Transverse colon (tissue), 4 donors: ENCODE data around the gene NMUR2. TPM values are rescaled to one million over a fixed set of nuclear protein-coding genes. Genes with fewer than 3 reads are reported as not detected.

ENCODE experiments used
- DNase-seq: peaks from one replicate; pipeline ENCODE4 v3.0.0-alpha.2; 2019
- H3K27ac ChIP-seq, 4 donors: fragments of 200-600 bp; sonication (generic); 2 replicates each; pipeline ENCODE4 v1.5.1; 2016 to 2018; ENCODE audit warnings: inconsistent platforms in 4 of 4
- H3K27me3 ChIP-seq: fragments of 200-600 bp; sonication (generic); 2 replicates; pipeline ENCODE4 v1.5.1; 2017; ENCODE audit warnings: inconsistent platforms
- H3K36me3 ChIP-seq, 4 donors: fragments of 200-600 bp; sonication (generic); 2 replicates each; pipeline ENCODE4 v1.5.1; 2017 to 2019; ENCODE audit warnings: inconsistent platforms in 4 of 4
- H3K4me1 ChIP-seq, 4 donors: fragments of 200-600 bp; sonication (generic); 2 replicates each; pipeline ENCODE4 v1.5.1; 2017 to 2020; ENCODE audit warnings: inconsistent platforms in 4 of 4
- H3K4me3 ChIP-seq, 4 donors: fragments of 200-600 bp; sonication (generic); 1 replicate in 1 of 4; 2 replicates in 3 of 4; pipeline versions ENCODE4 v1.5.1 to v1.6.1; 2017 to 2019; ENCODE audit warnings: inconsistent platforms in 4 of 4
- H3K9me3 ChIP-seq, 2 donors: fragments of 200-600 bp; sonication (generic); 2 replicates each; pipeline ENCODE4 v1.5.1; 2017 to 2019; ENCODE audit warnings: inconsistent platforms in 2 of 2
- EP300 ChIP-seq: sonication (generic); formaldehyde crosslinking; IDR thresholded peaks from one replicate; pipeline ENCODE4 v1.6.1; 2017; ENCODE audit warnings: antibody characterized with exemption, low read depth
- POLR2A ChIP-seq: fragments of 450-650 bp; IDR thresholded peaks from one replicate; pipeline ENCODE4 v1.6.1; 2016; ENCODE audit warnings: antibody characterized with exemption, mild to moderate bottlenecking, moderate library complexity
- POLR2AphosphoS5 ChIP-seq, 3 donors: sonication (generic); formaldehyde crosslinking; IDR thresholded peaks; one replicate each; pipeline ENCODE4 v1.6.1; 2016; ENCODE audit warnings: antibody characterized with exemption in 3 of 3
- WGBS, 2 donors: methylation state at CpG; one replicate each; pipeline ENCODE4 v1.1.5; 2018; ENCODE audit warnings: low coverage in 1 of 2; 5-methylcytosine and 5-hydroxymethylcytosine counted together
- in situ Hi-C, 4 donors: fragments of 200-750 bp; cut with MboI; loops; one replicate each; pipeline versions ENCODE4 v1.15.0 to v1.15.1; 2017; ENCODE audit warnings: low sequenced_read_pairs in 3 of 4, low pct_ligation_motif_present in 1 of 4, low pct_unique_long_range_greater_than_20kb in 1 of 4
- intact Hi-C: fragments of 100-400 bp; cut with DNase I; formaldehyde crosslinking; loops from one replicate; pipeline ENCODE4 v1.15.1; 2023; ENCODE audit warnings: low total_unique reads
- total RNA-seq, 4 donors: library from RNA; depleted of rRNA; stranded (reverse); fragments of >200 nt; gene quantifications; one replicate each; pipeline ENCODE4 v1.1.0, GENCODE V29; 2016
- TF ChIP-seq, protein P1 (sequence below), 5 experiments: fragments of 200-600 bp in 3 of 5; fragments of 450-650 bp in 2 of 5; sonication (generic) in 3 of 5; IDR thresholded peaks; 1 replicate in 2 of 5; 2 replicates in 3 of 5; pipeline ENCODE4 v1.5.1; 2016 to 2017; ENCODE audit warnings: antibody characterized with exemption in 5 of 5, inconsistent platforms in 3 of 5, mild to moderate bottlenecking in 2 of 5, moderate library complexity in 1 of 5

Gene NMUR2
- total RNA-seq, 4 donors from 2014 or later: not detected

DNA sequence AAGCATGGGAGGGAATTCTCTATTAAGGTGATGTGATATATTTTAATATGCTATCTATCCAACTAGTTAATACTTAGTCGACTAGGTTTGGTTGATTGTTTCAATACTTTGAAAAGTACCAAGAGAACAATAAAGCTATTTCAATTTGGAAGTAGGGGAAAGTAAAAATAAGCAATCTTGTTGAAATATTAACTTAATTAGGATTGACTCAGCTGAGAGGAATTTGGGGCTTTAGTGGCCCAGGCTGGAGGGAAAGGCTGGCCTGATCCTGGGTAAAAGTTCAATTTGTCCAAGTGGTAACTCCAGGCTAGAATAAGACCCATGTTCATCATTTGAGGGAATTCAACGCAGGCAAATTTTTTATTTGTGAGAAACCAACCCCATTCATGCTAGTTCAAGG, 48.6 kb downstream of the NMUR2 start:
- Histone ChIP-seq H3K27ac (no peak overlapping the region), H3K36me3 (no peaks in the 10 kb centered on the region), H3K4me1 (no peaks in the 10 kb centered on the region), H3K27me3 (no peaks in the 10 kb centered on the region), H3K9me3 (no peaks in the 10 kb centered on the region), H3K4me3 (no peak overlapping the region)
- in situ Hi-C loops (no loop called here), intact Hi-C loops (no loop called here)
- no peak for TF ChIP-seq POLR2A
- TF ChIP-seq, protein P1, sequence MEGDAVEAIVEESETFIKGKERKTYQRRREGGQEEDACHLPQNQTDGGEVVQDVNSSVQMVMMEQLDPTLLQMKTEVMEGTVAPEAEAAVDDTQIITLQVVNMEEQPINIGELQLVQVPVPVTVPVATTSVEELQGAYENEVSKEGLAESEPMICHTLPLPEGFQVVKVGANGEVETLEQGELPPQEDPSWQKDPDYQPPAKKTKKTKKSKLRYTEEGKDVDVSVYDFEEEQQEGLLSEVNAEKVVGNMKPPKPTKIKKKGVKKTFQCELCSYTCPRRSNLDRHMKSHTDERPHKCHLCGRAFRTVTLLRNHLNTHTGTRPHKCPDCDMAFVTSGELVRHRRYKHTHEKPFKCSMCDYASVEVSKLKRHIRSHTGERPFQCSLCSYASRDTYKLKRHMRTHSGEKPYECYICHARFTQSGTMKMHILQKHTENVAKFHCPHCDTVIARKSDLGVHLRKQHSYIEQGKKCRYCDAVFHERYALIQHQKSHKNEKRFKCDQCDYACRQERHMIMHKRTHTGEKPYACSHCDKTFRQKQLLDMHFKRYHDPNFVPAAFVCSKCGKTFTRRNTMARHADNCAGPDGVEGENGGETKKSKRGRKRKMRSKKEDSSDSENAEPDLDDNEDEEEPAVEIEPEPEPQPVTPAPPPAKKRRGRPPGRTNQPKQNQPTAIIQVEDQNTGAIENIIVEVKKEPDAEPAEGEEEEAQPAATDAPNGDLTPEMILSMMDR (IDR thresholded peaks at IDR 0.05): no peak
- TF ChIP-seq POLR2AphosphoS5 (IDR thresholded peaks at IDR 0.05): no peak
- TF ChIP-seq EP300: no peak
- WGBS, 2 donors: 53 to 84% methylated on average over 2 of the region's 2 CpGs
- no peak for DNase-seq

DNA sequence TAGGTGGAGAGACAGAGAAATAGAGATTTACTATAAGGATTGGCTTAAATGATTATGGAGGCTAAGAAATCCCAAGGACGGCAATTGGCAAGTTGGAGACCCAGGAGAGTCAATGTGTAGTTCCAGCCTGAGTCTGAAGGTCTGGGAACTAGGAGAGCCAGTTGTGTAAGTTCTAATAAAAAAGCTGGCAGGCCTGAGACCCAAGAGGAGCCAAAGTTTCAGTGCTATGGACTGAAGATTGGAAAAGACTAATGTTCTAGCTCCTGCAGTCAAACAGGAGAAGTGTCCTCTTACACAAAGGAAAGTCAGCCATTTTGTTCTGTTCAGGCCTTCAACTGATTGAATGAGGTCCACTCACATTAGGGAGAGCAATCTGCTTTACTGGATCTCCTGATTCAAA, 50.0 kb downstream of the NMUR2 start:
- Histone ChIP-seq H3K4me3 (no peak overlapping the region), H3K27ac (no peak overlapping the region), H3K27me3 (no peaks in the 10 kb centered on the region), H3K4me1 (no peaks in the 10 kb centered on the region), H3K9me3 (no peaks in the 10 kb centered on the region), H3K36me3 (no peaks in the 10 kb centered on the region)
- WGBS, 2 donors: 0 to 50% methylated on average over 1 of the region's 1 CpG
- in situ Hi-C loops: no loop called here
- no peak for DNase-seq
- TF ChIP-seq POLR2AphosphoS5 (IDR thresholded peaks at IDR 0.05) (no peak), EP300 (no peak), POLR2A (no peak)
- TF ChIP-seq, protein P1 (IDR thresholded peaks at IDR 0.05): no peak
- intact Hi-C loops: no loop called here

DNA sequence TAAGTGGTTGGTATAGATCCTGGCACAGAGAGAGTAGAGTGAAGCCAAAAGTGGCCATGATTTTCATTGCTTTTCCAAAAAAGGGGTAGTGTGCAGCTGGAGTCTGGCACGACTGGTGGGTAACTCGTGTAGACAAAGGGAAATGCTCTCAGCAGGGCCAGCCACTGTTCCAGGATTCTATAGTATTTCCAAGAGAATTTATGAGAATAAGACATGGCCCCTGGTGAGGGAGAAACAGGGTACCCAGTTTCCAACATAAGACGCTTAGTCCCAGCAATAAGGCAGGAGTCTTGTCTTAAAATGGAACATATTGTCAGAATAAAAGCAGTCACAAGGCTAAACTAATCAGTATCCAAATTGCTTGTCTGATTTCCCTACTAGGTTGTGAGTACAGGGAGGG, 52.1 kb downstream of the NMUR2 start:
- Histone ChIP-seq H3K9me3 (no peaks in the 10 kb centered on the region), H3K27ac (no peak overlapping the region), H3K4me1 (no peaks in the 10 kb centered on the region), H3K27me3 (no peaks in the 10 kb centered on the region), H3K36me3 (no peaks in the 10 kb centered on the region), H3K4me3 (no peak overlapping the region)
- intact Hi-C loops: no loop called here
- no peak for DNase-seq
- TF ChIP-seq EP300 (no peak), POLR2A (no peak), POLR2AphosphoS5 (IDR thresholded peaks at IDR 0.05) (no peak)
- TF ChIP-seq, protein P1 (IDR thresholded peaks at IDR 0.05): no peak
- in situ Hi-C loops: no loop called here
- WGBS, 2 donors: 79% methylated on average over 3 of the region's 3 CpGs

DNA sequence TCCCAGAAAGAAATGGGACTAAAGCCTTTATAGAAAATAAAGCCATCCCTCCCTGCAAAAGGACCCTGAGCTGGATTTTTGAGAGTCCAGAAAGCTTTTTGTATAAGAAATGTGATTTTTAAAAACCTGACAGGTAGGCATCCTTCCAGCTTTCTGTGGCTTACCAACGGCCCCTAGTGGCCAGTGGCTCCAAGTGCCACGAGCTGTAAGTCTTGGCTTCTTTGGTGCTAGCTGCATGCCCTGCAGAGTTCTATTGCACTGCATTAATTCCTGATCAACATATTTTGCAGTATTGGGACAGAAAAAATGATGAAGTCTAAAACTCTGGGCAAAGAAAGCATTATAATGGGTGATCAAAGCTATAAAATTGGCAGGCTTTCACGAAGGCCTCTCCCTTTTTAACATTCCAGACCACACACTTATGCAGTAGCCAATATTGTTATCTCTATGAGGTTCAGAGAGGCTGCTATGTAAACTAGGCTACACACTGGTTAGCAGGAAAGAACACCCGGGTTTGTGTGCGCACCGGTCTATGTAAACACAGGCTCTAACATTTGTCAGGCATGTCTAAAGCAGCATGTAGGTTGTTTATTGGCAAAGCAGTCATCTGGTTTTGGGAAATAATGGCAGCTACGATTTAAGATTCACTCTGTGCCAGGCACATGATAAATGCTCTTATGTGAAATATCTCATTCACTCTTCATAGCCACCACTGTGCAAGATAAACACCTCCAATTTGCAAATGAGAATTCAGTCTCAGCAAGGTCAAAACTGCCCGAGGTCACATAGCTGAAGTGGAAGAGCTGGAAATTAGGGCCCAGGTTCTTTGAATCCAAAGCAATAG, 55.2 kb downstream of the NMUR2 start:
- no peaks in the 10 kb centered on the region for H3K36me3 ChIP-seq
- in situ Hi-C loops (no loop called here), intact Hi-C loops (no loop called here)
- H3K27me3 ChIP-seq: no peaks in the 10 kb centered on the region
- no peak overlapping the region for H3K27ac ChIP-seq
- WGBS, 2 donors: 9 to 27% methylated on average over 8 of the region's 8 CpGs
- H3K4me3 ChIP-seq: no peak overlapping the region
- no peaks in the 10 kb centered on the region for H3K9me3 ChIP-seq
- no peaks in the 10 kb centered on the region for H3K4me1 ChIP-seq
- DNase-seq: peak; percentile 8
- TF ChIP-seq POLR2A: no peak
- no peak for TF ChIP-seq EP300
- no peak for TF ChIP-seq POLR2AphosphoS5 (IDR thresholded peaks at IDR 0.05)
- TF ChIP-seq, protein P1 (IDR thresholded peaks at IDR 0.05): peak; percentile 40 to 74 (median 55)
